Endothelial cell of umbilical vein (primary cell): ENCODE measurements around the gene PDE3B. TPM values are rescaled to one million over a fixed set of nuclear protein-coding genes. Genes with fewer than 3 reads are reported as not detected.

Experiments
- BruUV-seq: library from RNA; stranded (reverse); fragments of 400-500 nt; replicated peaks from 2 replicates; lab custom pipeline; 2021; lab: Mats Ljungman, UMichigan
- CTCF ChIA-PET: fragments of 300-600, 350-600 bp; sonication (Branson Sonifier 250); formaldehyde crosslinking; loops from one replicate; lab custom pipeline; 2021; ENCODE audit warnings: antibody characterized with exemption, inconsistent platforms; lab: Charles Lee
- POLR2A ChIA-PET: fragments of 300-600, 350-600 bp; sonication (Branson Sonifier 250); formaldehyde crosslinking; loops from one replicate; lab custom pipeline; 2021; ENCODE audit warnings: antibody characterized with exemption, inconsistent platforms; lab: Charles Lee
- DNase-seq: peaks from one replicate; pipeline ENCODE4 v3.0.0-alpha.2; 2011; ENCODE audit warnings: low read depth, low spot score
- FAIRE-seq: peaks from 2 replicates; lab custom pipeline; 2011; peaks lifted over from hg19 to GRCh38; lab: Jason Lieb, UNC
- H2AFZ ChIP-seq: 2 replicates; pipeline ENCODE4 v1.6.0; 2012; ENCODE audit warnings: low read depth, low read length, control low read depth, inconsistent platforms
- H3K27ac ChIP-seq: 2 replicates; pipeline ENCODE4 v1.5.1; 2011; ENCODE audit warnings: low read depth, mild to moderate bottlenecking, control low read depth, low read length, moderate library complexity; ENCODE audit not compliant: insufficient read depth
- H3K27me3 ChIP-seq, 2 experiments: 2 replicates each; pipeline versions ENCODE4 v1.6.0 to v1.6.1; 2011; ENCODE audit warnings: low read length in 2 of 2, mixed read lengths in 1 of 2; ENCODE audit not compliant: control insufficient read depth in 2 of 2, insufficient read depth in 2 of 2
- H3K36me3 ChIP-seq, 2 experiments: 2 replicates in 1 of 2; 3 replicates in 1 of 2; pipeline ENCODE4 v1.5.1; 2011; ENCODE audit warnings: low read length in 2 of 2, mild to moderate bottlenecking in 1 of 2, moderate library complexity in 1 of 2; ENCODE audit not compliant: control insufficient read depth in 2 of 2, insufficient read depth in 2 of 2; ENCODE audit errors: extremely low read depth in 1 of 2
- H3K4me1 ChIP-seq: 3 replicates; pipeline ENCODE4 v1.5.1; 2011; ENCODE audit warnings: mild to moderate bottlenecking, low read length; ENCODE audit not compliant: control insufficient read depth, insufficient read depth; ENCODE audit errors: extremely low read depth
- H3K4me2 ChIP-seq: 2 replicates; pipeline ENCODE4 v1.6.1; 2011; ENCODE audit warnings: low read length, control low read depth, mixed read lengths; ENCODE audit not compliant: insufficient read depth
- H3K4me3 ChIP-seq, 3 experiments: fragments of 200-600 bp in 1 of 3; sonication (generic), shearing (Covaris generic) in 1 of 3; replicated peaks in 1 of 3; 2 replicates each; pipeline ENCODE4 v1.5.1; 2011 to 2016; ENCODE audit warnings: control low read depth in 3 of 3, low read length in 3 of 3, mild to moderate bottlenecking in 2 of 3, inconsistent platforms in 1 of 3, low read depth in 1 of 3, moderate library complexity in 1 of 3; ENCODE audit not compliant: insufficient read depth in 1 of 3
- H3K79me2 ChIP-seq: 2 replicates; pipeline ENCODE4 v1.6.0; 2012; ENCODE audit warnings: low read length, inconsistent platforms; ENCODE audit not compliant: control insufficient read depth, insufficient read depth
- H3K9ac ChIP-seq: replicated peaks from 2 replicates; pipeline ENCODE3; 2011; ENCODE audit warnings: low read length, control low read depth; ENCODE audit not compliant: insufficient read depth; ENCODE audit errors: extremely low read depth
- H3K9me1 ChIP-seq: replicated peaks from 3 replicates; pipeline ENCODE4 v1.6.0; 2011; ENCODE audit warnings: mild to moderate bottlenecking, low read length; ENCODE audit not compliant: control insufficient read depth, insufficient read depth; ENCODE audit errors: extremely low read depth
- H3K9me3 ChIP-seq: replicated peaks from 2 replicates; pipeline ENCODE4 v1.5.1; 2012; ENCODE audit warnings: low read length, inconsistent platforms; ENCODE audit not compliant: control insufficient read depth, insufficient read depth
- H4K20me1 ChIP-seq: replicated peaks from 2 replicates; pipeline ENCODE3; 2011; ENCODE audit warnings: mild to moderate bottlenecking, low read length; ENCODE audit not compliant: control insufficient read depth, insufficient read depth; ENCODE audit errors: extremely low read depth
- EZH2 ChIP-seq: IDR thresholded peaks from 2 replicates; pipeline ENCODE4 v1.6.1; 2012; ENCODE audit warnings: borderline replicate concordance, low read depth, mild to moderate bottlenecking, moderate library complexity, low read length, inconsistent platforms; ENCODE audit not compliant: severe bottlenecking
- FOS ChIP-seq: IDR thresholded peaks from 2 replicates; pipeline ENCODE4 v1.6.1; 2011; ENCODE audit warnings: mild to moderate bottlenecking, low read length, moderate library complexity, borderline replicate concordance; ENCODE audit not compliant: insufficient read depth
- GATA2 ChIP-seq: IDR thresholded peaks from 2 replicates; pipeline ENCODE4 v1.7.0; 2011; ENCODE audit warnings: low read depth, mild to moderate bottlenecking, moderate library complexity, mixed read lengths, low read length; ENCODE audit not compliant: insufficient read length, insufficient read depth
- JUN ChIP-seq: IDR thresholded peaks from 2 replicates; pipeline ENCODE4 v1.6.1; 2011; ENCODE audit warnings: borderline replicate concordance, low read depth; ENCODE audit not compliant: insufficient read length, insufficient read depth
- MAX ChIP-seq: IDR thresholded peaks from 2 replicates; pipeline ENCODE4 v1.6.1; 2011; ENCODE audit not compliant: insufficient read depth, insufficient read length
- MYC ChIP-seq: IDR thresholded peaks from one replicate; pipeline ENCODE4 v1.6.1; 2011; ENCODE audit warnings: mild to moderate bottlenecking, low read depth, low read length
- POLR2A ChIP-seq: IDR thresholded peaks from 2 replicates; pipeline ENCODE4 v1.6.1; 2012; ENCODE audit warnings: low read depth, mild to moderate bottlenecking, control low read depth, low read length
- POLR2AphosphoS5 ChIP-seq: IDR thresholded peaks from 2 replicates; pipeline ENCODE4 v1.6.1; 2012; ENCODE audit warnings: low read depth, mild to moderate bottlenecking, control low read depth, low read length, moderate library complexity; ENCODE audit not compliant: insufficient read depth
- dilution Hi-C: fragments of 300-500 bp; cut with MboI; formaldehyde crosslinking; loops from one replicate; pipeline ENCODE4 v1.15.0; 2019; ENCODE audit warnings: low sequenced_read_pairs; ENCODE audit not compliant: extremely low pct_ligation_motif_present
- intact Hi-C: fragments of 100-400 bp; cut with micrococcal nuclease; formaldehyde crosslinking; loops from one replicate; pipeline ENCODE4 v1.10.0; 2022
- polyA plus RNA-seq, 4 experiments: library from polyadenylated mRNA; depleted of rRNA in 3 of 4; stranded (reverse) in 3 of 4; unstranded in 1 of 4; fragments of >200 nt; gene quantifications; 2 replicates each; pipeline versions ENCODE4 v1.2.1 to v1.2.3, GENCODE V29; 2011 to 2012; ENCODE audit warnings: missing spikeins in 1 of 4
- total RNA-seq: library from RNA; stranded (reverse); gene quantifications from 2 replicates; pipeline ENCODE4 v1.2.3, GENCODE V29; 2021
- TF ChIP-seq, protein P1 (sequence below), 2 donors: IDR thresholded peaks; 1 replicate in 1 of 2; 2 replicates in 1 of 2; pipeline ENCODE4 v1.5.1; 2011; ENCODE audit warnings: low read length in 2 of 2, mild to moderate bottlenecking in 2 of 2, moderate library complexity in 2 of 2, control low read depth in 1 of 2, inconsistent platforms in 1 of 2, low read depth in 1 of 2; ENCODE audit not compliant: insufficient read depth in 1 of 2; ENCODE audit errors: extremely low read depth in 1 of 2

PDE3B gene
- total and polyA plus RNA-seq, 2 donors (not counting 3 experiments of a cell fraction or from before 2014, with no cell fraction given), result 0.26 to 1.9 TPM

- BruUV-seq, result no TSS peak
- no peak for DNase-seq
- Histone ChIP-seq H3K4me2 (no peak overlapping the region), H4K20me1 (no peaks in the 10 kb centered on the region), H3K79me2 (no peaks in the 10 kb centered on the region), H3K9ac (no peak overlapping the region), H3K9me1 (no peaks in the 10 kb centered on the region), H2AFZ (no peak overlapping the region), H3K4me3 (no peak overlapping the region), H3K27me3 (no peaks in the 10 kb centered on the region), H3K9me3 (no peaks in the 10 kb centered on the region), H3K36me3 (no peaks in the 10 kb centered on the region), H3K4me1 (no peaks in the 10 kb centered on the region), H3K27ac (no peak overlapping the region)
- dilution Hi-C loops, result no loop called here
- ChIA-PET POLR2A (no interaction called here), CTCF (interaction anchor here (1.1 kb wide), 1 partner anchor 72 kb away, joined by 3 read pairs; no protein-coding TSS in a partner anchor)
- intact Hi-C loops, result no loop called here
- TF ChIP-seq POLR2AphosphoS5 (no peak), JUN (no peak), GATA2 (no peak), MYC (no peak), FOS (no peak), EZH2 (no peak), MAX (no peak), POLR2A (no peak)
- TF ChIP-seq, protein P1, sequence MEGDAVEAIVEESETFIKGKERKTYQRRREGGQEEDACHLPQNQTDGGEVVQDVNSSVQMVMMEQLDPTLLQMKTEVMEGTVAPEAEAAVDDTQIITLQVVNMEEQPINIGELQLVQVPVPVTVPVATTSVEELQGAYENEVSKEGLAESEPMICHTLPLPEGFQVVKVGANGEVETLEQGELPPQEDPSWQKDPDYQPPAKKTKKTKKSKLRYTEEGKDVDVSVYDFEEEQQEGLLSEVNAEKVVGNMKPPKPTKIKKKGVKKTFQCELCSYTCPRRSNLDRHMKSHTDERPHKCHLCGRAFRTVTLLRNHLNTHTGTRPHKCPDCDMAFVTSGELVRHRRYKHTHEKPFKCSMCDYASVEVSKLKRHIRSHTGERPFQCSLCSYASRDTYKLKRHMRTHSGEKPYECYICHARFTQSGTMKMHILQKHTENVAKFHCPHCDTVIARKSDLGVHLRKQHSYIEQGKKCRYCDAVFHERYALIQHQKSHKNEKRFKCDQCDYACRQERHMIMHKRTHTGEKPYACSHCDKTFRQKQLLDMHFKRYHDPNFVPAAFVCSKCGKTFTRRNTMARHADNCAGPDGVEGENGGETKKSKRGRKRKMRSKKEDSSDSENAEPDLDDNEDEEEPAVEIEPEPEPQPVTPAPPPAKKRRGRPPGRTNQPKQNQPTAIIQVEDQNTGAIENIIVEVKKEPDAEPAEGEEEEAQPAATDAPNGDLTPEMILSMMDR (IDR thresholded peaks at IDR 0.05; ENCODE audit: extremely low read depth in 1 of 2, insufficient read depth in 1 of 2, low read depth in 1 of 2, low read length in 2 of 2), result no peak
- FAIRE-seq, result no peak
Measured at GRCh38 chr11:14835496-14836492, 192.2 kb downstream of the PDE3B start.
